Stimulated activated naive CD8-positive, alpha-beta T cell treated with anti-CD3 and anti-CD28 coated beads, Interleukin-15, amount 100 ng/mL, for 72 hours (primary cell): ENCODE results near the gene COASY.
"Not testable (repeated sequence)": the region's sequence is repeated elsewhere in the genome, so short reads cannot be mapped to it uniquely, and the experiment has no call there.

Source experiments
- ATAC-seq: fragments of 150-1000 bp; cut with Tn5 transposase; 2 replicates; pipeline ENCODE4 v1.10.0; 2021; ENCODE audit warnings: mild to moderate bottlenecking, moderate library complexity
- DNase-seq, 2 donors: peaks; one replicate each; pipeline ENCODE4 v3.0.0; 2021 to 2022
- H3K27ac Mint-ChIP-seq, 2 donors: one replicate each; pipeline ENCODE4 v1.8.0; 2022; ENCODE audit warnings: mild to moderate bottlenecking in 2 of 2, mixed read lengths in 2 of 2, moderate library complexity in 2 of 2
- H3K27me3 Mint-ChIP-seq: one replicate; pipeline ENCODE4 v1.8.0; 2022; ENCODE audit warnings: mixed read lengths
- H3K4me1 Mint-ChIP-seq: one replicate; pipeline ENCODE4 v1.8.0; 2022; ENCODE audit warnings: mild to moderate bottlenecking, mixed read lengths
- H3K4me3 Mint-ChIP-seq, 2 donors: one replicate each; pipeline ENCODE4 v1.8.0; 2022; ENCODE audit warnings: mild to moderate bottlenecking in 2 of 2, mixed read lengths in 2 of 2, moderate library complexity in 1 of 2
- H3K9me3 Mint-ChIP-seq, 2 donors: one replicate each; pipeline ENCODE4 v1.8.0; 2022; ENCODE audit warnings: mixed read lengths in 2 of 2

The COASY gene

DNA sequence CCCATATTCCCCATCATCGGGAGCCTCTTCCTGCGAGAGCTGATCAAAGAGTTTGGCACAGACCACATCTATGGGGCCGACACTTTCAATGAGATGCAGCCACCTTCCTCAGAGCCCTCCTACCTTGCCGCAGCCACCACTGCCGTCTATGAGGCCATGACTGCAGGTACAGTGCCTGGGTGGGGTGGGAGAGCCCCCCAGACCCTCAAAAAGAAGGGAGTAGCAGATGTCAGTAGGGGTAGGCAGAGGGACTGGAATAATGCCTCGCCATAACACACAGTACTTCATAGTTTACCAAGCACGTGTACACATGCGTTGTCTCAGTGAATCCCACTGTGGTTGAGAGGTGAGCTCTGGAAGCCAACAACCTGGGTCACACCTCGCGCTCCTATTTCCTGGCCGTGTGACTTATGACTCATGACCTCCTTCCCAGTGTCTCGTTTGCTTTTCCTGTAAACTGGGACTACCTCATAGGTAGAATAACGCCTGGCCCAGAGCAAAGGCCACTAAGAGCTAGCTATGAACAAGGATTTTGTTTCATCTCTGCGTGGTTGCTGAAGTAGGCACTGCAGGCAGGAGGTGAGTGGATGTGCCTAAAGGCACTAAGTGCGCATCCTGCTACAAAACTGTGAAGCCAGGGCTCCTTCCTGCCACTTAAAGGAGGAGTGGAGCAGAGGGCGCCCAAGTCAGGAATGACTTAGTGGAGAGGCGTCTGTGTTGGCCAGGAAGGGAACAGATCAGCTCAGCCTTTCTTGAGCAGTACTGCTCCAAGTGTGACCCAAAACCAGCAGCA is 20.7 kb upstream of the COASY start:
- DNase-seq (peak in 1 of 2 donors; percentile 56), ATAC-seq (peak; percentile 74)
- peak overlapping the region in 1 of 2 donors; percentile 90 for H3K27ac Mint-ChIP-seq
- no peaks in the 10 kb centered on the region for H3K9me3 Mint-ChIP-seq
- H3K4me3 Mint-ChIP-seq: peak overlapping the region; percentile 48 to 67
- H3K4me1 Mint-ChIP-seq: peaks cover 61% of the 10 kb centered on the region
- H3K27me3 Mint-ChIP-seq: no peaks in the 10 kb centered on the region

GRCh38 chr17:42543190-42544079 is 18.5 kb upstream of the COASY start:
- DNase-seq (no peak), ATAC-seq (no peak)
- Mint-ChIP-seq H3K4me1 (peaks cover 45% of the 10 kb centered on the region), H3K4me3 (no peak overlapping the region), H3K27ac (peak overlapping the region in 1 of 2 donors; percentile 27), H3K27me3 (no peaks in the 10 kb centered on the region), H3K9me3 (no peaks in the 10 kb centered on the region)

DNA sequence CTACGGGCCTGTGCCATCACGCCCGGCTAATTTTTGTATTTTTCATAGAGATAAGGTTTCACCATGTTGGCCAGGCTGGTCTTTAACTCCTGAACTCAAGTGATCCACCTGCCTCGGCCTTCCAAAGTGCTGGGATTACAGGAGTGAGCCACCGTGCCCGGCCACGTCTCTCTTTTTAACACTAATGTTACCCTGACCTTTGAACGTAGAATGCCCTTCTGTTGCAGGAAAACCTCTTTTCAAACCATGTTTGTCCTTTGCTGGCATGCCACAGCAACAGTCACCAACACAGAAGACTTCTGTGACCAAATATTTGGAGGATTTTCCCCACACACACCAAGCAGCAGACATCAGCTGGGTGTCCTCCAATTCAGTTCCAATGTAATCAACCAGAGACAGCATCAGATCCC is 17.1 kb upstream of the COASY start:
- H3K4me3 Mint-ChIP-seq: no peak overlapping the region
- DNase-seq (no peak), ATAC-seq (no peak)
- peaks cover 45% of the 10 kb centered on the region for H3K4me1 Mint-ChIP-seq
- no peak overlapping the region for H3K27ac Mint-ChIP-seq
- H3K9me3 Mint-ChIP-seq: no peaks in the 10 kb centered on the region
- no peaks in the 10 kb centered on the region for H3K27me3 Mint-ChIP-seq

DNA sequence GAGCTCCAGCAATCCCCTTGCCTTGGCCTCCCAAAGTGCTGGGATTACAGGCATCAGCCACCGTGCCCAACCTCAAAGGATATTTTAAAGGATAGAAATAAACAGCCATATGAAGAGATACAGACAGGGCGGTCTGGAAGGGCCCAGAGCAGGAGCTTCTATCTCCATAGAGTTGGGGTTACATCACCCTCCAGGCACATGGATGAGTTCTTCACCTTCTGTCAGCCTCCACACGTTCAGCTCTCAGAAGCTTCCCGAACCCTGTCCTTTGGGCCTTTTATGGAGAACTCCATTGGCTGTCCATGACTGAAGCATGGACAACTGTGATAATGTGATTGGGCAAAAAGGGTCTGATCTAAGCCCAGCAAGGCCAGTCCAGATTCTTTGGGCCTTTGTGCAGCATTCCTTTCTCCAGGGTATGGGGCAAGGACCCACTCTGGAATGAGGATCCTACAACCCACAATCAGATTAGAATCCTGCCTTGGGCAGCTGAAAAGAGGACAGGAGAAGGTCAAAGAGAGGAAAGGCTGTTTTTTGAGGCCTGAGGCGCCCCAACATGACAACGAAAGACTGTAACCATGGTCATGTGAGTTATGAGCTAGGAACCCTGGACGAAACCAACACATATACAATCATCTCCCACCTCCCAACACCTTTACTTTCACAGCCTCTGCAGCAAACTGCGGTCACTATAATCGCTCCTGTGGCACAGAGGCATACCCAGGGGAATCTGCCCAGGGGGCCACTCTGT is 16.0 kb upstream of the COASY start:
- H3K9me3 Mint-ChIP-seq, DNase-seq, ATAC-seq, H3K27ac Mint-ChIP-seq, H3K4me3 Mint-ChIP-seq, H3K27me3 Mint-ChIP-seq: not testable (repeated sequence)
- peaks cover 35% of the 10 kb centered on the region for H3K4me1 Mint-ChIP-seq

- H3K27me3 Mint-ChIP-seq: no peaks in the 10 kb centered on the region
- peak overlapping the region in 1 of 2 donors; percentile 32 for H3K4me3 Mint-ChIP-seq
- DNase-seq (no peak), ATAC-seq (no peak)
- no peaks in the 10 kb centered on the region for H3K9me3 Mint-ChIP-seq
- H3K27ac Mint-ChIP-seq: no peak overlapping the region
- H3K4me1 Mint-ChIP-seq: peaks cover 25% of the 10 kb centered on the region
Observed at GRCh38 chr17:42547001-42547461, 14.9 kb upstream of the COASY start.

DNA sequence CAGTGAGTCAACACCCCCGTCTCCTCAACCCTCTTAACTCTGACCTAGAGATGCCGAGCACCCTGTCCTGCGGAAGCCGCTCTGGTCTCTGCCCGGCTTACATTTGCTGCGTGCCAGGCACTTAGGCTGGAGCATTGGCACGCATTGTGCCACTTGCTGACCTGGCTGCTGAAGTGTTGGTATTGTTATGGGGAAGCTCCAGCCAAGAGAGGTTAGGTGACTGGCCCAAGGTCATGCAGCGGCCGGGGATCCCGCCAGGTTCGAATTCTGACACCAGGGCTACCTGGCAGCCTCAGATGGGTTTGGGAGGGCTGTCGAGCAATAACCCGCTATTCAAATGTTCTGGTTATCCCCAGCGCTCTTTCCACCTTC is 14.3 kb upstream of the COASY start:
- DNase-seq (no peak), ATAC-seq (no peak)
- peaks cover 30% of the 10 kb centered on the region for H3K4me1 Mint-ChIP-seq
- no peaks in the 10 kb centered on the region for H3K9me3 Mint-ChIP-seq
- peak overlapping the region in 1 of 2 donors; percentile 81 for H3K27ac Mint-ChIP-seq
- H3K27me3 Mint-ChIP-seq: no peaks in the 10 kb centered on the region
- H3K4me3 Mint-ChIP-seq: peak overlapping the region in 1 of 2 donors; percentile 48

- Mint-ChIP-seq H3K4me3 (peak overlapping the region; percentile 6 to 48), H3K27me3 (no peaks in the 10 kb centered on the region), H3K4me1 (peaks cover 30% of the 10 kb centered on the region), H3K27ac (peak overlapping the region in 1 of 2 donors; percentile 81), H3K9me3 (no peaks in the 10 kb centered on the region)
- ATAC-seq (peak; percentile 82), DNase-seq (peak; percentile 75 to 78)
Observed at GRCh38 chr17:42548070-42548837, 13.7 kb upstream of the COASY start.

GRCh38 chr17:42548993-42549755 is 12.8 kb upstream of the COASY start:
- Mint-ChIP-seq H3K4me3 (peak overlapping the region; percentile 6 to 48), H3K27me3 (no peaks in the 10 kb centered on the region), H3K4me1 (peaks cover 38% of the 10 kb centered on the region), H3K9me3 (no peaks in the 10 kb centered on the region), H3K27ac (no peak overlapping the region)
- no peak for DNase-seq
- no peak for ATAC-seq

DNA sequence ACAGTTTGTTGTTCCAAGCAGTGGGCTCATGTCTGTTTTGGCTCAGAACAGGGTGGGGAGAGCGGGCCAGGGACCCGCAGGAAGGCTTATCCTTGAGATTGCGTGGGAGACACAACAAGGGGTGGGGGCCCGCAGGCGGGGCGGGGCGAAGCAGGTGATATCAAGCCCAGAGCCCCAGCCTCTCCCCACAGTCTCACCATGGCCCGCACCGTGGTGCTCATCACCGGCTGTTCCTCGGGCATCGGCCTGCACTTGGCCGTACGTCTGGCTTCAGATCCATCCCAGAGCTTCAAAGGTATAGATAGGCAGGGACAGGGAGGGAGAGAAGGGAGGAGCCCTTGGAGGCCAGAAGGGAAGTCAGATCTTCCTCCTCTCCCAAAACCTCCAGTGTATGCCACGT is 9.2 kb upstream of the COASY start, which contains the start of gene HSD17B1:
TSS of gene HSD17B1 (plus strand) at position 188 of the 400 bp plus-strand sequence. CDS start at position 199, 11 bp downstream.
- H3K4me1 Mint-ChIP-seq: peaks cover 51% of the 10 kb centered on the region
- H3K9me3 Mint-ChIP-seq, ATAC-seq, H3K27me3 Mint-ChIP-seq, DNase-seq: not testable (repeated sequence)
- peak within 1 kb of the TSS; percentile 91 to 97 for H3K4me3 Mint-ChIP-seq
- peak within 1 kb of the TSS; percentile 84 to 88 for H3K27ac Mint-ChIP-seq

DNA sequence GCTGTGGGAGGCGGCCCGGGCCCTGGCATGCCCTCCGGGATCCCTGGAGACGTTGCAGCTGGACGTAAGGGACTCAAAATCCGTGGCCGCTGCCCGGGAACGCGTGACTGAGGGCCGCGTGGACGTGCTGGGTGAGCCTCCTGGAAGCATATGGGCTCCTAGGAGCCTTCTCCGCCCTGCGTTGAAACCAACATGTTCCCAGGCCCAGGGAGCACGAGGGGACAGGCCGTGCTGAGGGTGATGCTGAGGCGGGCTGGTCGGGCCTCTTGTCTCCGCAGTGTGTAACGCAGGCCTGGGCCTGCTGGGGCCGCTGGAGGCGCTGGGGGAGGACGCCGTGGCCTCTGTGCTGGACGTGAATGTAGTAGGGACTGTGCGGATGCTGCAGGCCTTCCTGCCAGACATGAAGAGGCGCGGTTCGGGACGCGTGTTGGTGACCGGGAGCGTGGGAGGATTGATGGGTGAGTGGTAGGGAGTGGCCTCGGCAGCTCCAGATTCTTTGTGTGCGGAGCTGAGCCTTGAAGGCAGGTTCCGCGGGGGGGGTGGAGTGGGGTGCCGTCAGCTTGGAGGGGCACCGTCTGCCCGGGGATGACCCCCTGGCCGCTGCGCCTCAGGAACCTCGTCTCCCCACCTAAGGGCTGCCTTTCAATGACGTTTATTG is 8.7 kb upstream of the COASY start:
- no peak for ATAC-seq
- H3K27ac Mint-ChIP-seq: peak overlapping the region in 1 of 2 donors; percentile 88
- H3K4me1 Mint-ChIP-seq: peaks cover 51% of the 10 kb centered on the region
- H3K4me3 Mint-ChIP-seq: peak overlapping the region; percentile 91 to 97
- no peaks in the 10 kb centered on the region for H3K9me3 Mint-ChIP-seq
- DNase-seq: no peak
- no peaks in the 10 kb centered on the region for H3K27me3 Mint-ChIP-seq

GRCh38 chr17:42553866-42554249 is 8.1 kb upstream of the COASY start:
- Mint-ChIP-seq H3K4me3 (peak overlapping the region; percentile 91 to 97), H3K4me1 (peaks cover 48% of the 10 kb centered on the region), H3K27me3 (no peaks in the 10 kb centered on the region), H3K27ac (peak overlapping the region; percentile 84 to 95), H3K9me3 (no peaks in the 10 kb centered on the region)
- peak; percentile 37 for ATAC-seq
- DNase-seq: no peak

- peak overlapping the region; percentile 95 to 98 for H3K27ac Mint-ChIP-seq
- ATAC-seq (peak; percentile 93), DNase-seq (peak; percentile 76 to 85)
- peak overlapping the region; percentile 91 to 97 for H3K4me3 Mint-ChIP-seq
- H3K9me3 Mint-ChIP-seq: no peaks in the 10 kb centered on the region
- H3K4me1 Mint-ChIP-seq: peaks cover 42% of the 10 kb centered on the region
- H3K27me3 Mint-ChIP-seq: no peaks in the 10 kb centered on the region
Observed at GRCh38 chr17:42554250-42555121, 7.5 kb upstream of the COASY start.

- H3K4me1 Mint-ChIP-seq: peaks cover 42% of the 10 kb centered on the region
- ATAC-seq (peak; percentile 9), DNase-seq (no peak)
- H3K9me3 Mint-ChIP-seq: no peaks in the 10 kb centered on the region
- H3K27me3 Mint-ChIP-seq: no peaks in the 10 kb centered on the region
- H3K4me3 Mint-ChIP-seq: peak overlapping the region; percentile 91 to 97
- peak overlapping the region; percentile 95 to 98 for H3K27ac Mint-ChIP-seq
Observed at GRCh38 chr17:42555122-42555622, 6.8 kb upstream of the COASY start.
